ENCODE results near the gene U2AF1L4.

U2AF1L4 gene

GRCh38 chr19:35734273-35734672 is 10.9 kb downstream of the U2AF1L4 start:
- TF ChIP-seq ZBTB7A (IDR thresholded peaks at IDR 0.05; ENCODE audit: low read depth) (no peak), CEBPB (IDR thresholded peaks at IDR 0.05) (no peak), EGR1 (IDR thresholded peaks at IDR 0.05) (no peak), TCF12 (IDR thresholded peaks at IDR 0.05; ENCODE audit: low read depth) (no peak), USF1 (IDR thresholded peaks at IDR 0.05) (no peak), RAD21 (IDR thresholded peaks at IDR 0.05; ENCODE audit: low read depth) (no peak), FOXM1 (IDR thresholded peaks at IDR 0.05; ENCODE audit: borderline replicate concordance, low read depth) (no peak), CREB1 (IDR thresholded peaks at IDR 0.05; ENCODE audit: low read depth) (no peak), REST (IDR thresholded peaks at IDR 0.05; ENCODE audit: low read depth) (no peak), TAF1 (IDR thresholded peaks at IDR 0.05; ENCODE audit: low read depth) (no peak), EP300 (IDR thresholded peaks at IDR 0.05; ENCODE audit: borderline replicate concordance) (no peak), NFIC (IDR thresholded peaks at IDR 0.05) (no peak), TEAD4 (IDR thresholded peaks at IDR 0.05) (no peak), YY1 (IDR thresholded peaks at IDR 0.05; ENCODE audit: low read depth) (no peak)
- TF ChIP-seq, protein P1, sequence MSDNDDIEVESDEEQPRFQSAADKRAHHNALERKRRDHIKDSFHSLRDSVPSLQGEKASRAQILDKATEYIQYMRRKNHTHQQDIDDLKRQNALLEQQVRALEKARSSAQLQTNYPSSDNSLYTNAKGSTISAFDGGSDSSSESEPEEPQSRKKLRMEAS (IDR thresholded peaks at IDR 0.05): no peak

DNA sequence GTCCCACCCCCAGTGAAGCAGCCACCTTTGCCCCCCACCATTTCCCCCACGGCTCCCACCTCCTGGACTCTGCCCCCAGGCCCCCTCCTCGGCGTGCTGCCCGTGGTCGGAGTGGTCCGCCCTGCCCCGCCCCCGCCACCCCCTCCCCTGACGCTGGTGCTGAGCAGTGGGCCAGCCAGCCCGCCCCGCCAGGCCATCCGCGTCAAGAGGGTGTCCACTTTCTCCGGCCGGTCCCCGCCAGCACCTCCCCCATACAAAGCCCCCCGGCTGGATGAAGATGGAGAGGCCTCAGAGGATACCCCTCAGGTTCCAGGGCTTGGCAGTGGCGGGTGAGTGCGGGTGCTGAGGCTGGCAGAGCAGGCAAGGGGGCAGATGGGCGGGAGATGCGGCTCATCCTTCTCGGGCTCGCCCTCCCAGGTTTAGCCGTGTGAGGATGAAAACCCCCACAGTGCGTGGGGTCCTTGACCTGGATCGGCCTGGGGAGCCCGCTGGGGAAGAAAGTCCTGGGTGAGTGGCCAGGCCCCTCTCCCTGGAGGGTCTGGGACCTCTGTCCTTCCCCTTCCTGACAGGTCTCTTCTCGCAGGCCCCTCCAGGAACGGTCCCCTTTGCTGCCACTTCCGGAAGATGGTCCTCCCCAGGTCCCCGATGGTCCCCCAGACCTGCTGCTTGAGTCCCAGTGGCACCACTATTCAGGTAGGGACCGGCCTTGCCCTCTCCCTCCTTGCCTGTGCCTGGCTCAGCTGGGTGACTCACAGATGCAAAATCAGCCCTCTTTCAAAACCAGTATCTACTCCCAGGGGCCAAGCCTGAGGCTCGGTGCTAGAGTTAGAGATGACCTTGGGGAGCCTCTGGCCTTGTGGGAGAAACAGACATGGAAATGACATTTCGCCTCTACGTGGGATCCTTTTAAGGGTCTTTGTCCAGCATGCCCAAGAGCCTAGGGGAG is 11.8 kb downstream of the U2AF1L4 start:
- TF ChIP-seq FOXM1 (IDR thresholded peaks at IDR 0.05; ENCODE audit: borderline replicate concordance, low read depth) (no peak), REST (IDR thresholded peaks at IDR 0.05; ENCODE audit: low read depth) (no peak), NFIC (IDR thresholded peaks at IDR 0.05) (no peak)

DNA sequence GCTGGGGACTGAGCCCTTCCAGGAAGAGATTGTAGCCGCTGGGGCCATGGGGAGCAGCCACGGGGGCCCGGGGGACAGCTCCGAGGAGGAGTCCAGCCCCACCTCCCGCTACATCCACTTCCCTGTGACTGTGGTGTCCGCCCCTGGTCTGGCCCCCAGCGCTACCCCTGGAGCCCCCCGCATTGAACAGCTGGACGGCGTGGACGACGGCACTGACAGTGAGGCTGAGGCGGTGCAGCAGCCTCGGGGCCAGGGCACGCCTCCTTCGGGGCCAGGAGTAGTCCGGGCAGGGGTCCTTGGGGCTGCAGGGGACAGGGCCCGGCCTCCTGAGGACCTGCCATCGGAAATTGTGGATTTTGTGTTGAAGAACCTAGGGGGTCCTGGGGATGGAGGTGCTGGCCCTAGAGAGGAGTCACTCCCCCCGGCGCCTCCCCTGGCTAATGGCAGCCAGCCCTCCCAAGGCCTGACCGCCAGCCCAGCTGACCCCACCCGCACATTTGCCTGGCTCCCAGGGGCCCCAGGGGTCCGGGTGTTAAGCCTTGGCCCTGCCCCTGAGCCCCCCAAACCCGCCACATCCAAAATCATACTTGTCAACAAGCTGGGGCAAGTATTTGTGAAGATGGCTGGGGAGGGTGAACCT is 12.6 kb downstream of the U2AF1L4 start:
- no peak for TF ChIP-seq USF1 (IDR thresholded peaks at IDR 0.05)
- TF ChIP-seq RAD21 (IDR thresholded peaks at IDR 0.05; ENCODE audit: low read depth): no peak
- TF ChIP-seq TEAD4 (IDR thresholded peaks at IDR 0.05): no peak
- TF ChIP-seq, protein P1 (IDR thresholded peaks at IDR 0.05): no peak
- no peak for TF ChIP-seq REST (IDR thresholded peaks at IDR 0.05; ENCODE audit: low read depth)
- no peak for TF ChIP-seq EP300 (IDR thresholded peaks at IDR 0.05; ENCODE audit: borderline replicate concordance)
- TF ChIP-seq CEBPB (IDR thresholded peaks at IDR 0.05): no peak
- no peak for TF ChIP-seq YY1 (IDR thresholded peaks at IDR 0.05; ENCODE audit: low read depth)
- TF ChIP-seq TCF12 (IDR thresholded peaks at IDR 0.05; ENCODE audit: low read depth): no peak
- no peak for TF ChIP-seq EGR1 (IDR thresholded peaks at IDR 0.05)
- TF ChIP-seq TAF1 (IDR thresholded peaks at IDR 0.05; ENCODE audit: low read depth): no peak
- no peak for TF ChIP-seq NFIC (IDR thresholded peaks at IDR 0.05)
- no peak for TF ChIP-seq FOXM1 (IDR thresholded peaks at IDR 0.05; ENCODE audit: borderline replicate concordance, low read depth)
- TF ChIP-seq CREB1 (IDR thresholded peaks at IDR 0.05; ENCODE audit: low read depth): no peak
- no peak for TF ChIP-seq ZBTB7A (IDR thresholded peaks at IDR 0.05; ENCODE audit: low read depth)
